Keratinocyte (primary cell): ENCODE results near the gene KHSRP.

Source experiments
- EZH2 ChIP-seq: IDR thresholded peaks from one replicate; pipeline ENCODE4 v1.6.1; 2012; ENCODE audit warnings: inconsistent platforms, mild to moderate bottlenecking, low read length, moderate library complexity
- TF ChIP-seq, protein P1 (sequence below), 3 experiments: IDR thresholded peaks in 1 of 3; conservative IDR thresholded peaks in 1 of 3; optimal IDR thresholded peaks in 1 of 3; 2 replicates in 2 of 3; 3 replicates in 1 of 3; pipeline versions ENCODE3 to v1.5.1; 2011; ENCODE audit warnings: low read length in 3 of 3, mild to moderate bottlenecking in 3 of 3, moderate library complexity in 2 of 3, control low read depth in 1 of 3, inconsistent platforms in 1 of 3; ENCODE audit not compliant: insufficient read depth in 2 of 3; ENCODE audit errors: extremely low read depth in 1 of 3

DNA sequence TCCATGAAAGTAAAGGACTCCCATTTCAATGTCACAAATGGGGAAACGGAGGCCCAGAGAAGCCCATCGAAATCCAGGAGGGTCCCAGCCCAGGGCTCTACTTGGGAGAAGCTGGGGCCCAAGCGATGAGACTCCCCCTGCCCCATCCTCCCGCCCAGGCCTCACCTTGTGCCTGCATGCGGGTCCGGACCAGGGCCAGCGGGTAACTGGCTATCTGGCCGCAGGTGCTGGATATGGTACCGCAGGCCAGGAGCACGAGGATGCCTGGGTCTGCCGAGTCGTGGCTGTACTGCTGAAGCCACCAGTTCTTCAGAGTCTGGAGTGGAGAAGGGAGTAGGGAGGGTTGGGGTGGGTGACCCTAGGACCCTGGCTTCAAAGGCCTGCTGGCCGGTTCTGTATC is 19.4 kb upstream of the KHSRP start:
- TF ChIP-seq, protein P1, sequence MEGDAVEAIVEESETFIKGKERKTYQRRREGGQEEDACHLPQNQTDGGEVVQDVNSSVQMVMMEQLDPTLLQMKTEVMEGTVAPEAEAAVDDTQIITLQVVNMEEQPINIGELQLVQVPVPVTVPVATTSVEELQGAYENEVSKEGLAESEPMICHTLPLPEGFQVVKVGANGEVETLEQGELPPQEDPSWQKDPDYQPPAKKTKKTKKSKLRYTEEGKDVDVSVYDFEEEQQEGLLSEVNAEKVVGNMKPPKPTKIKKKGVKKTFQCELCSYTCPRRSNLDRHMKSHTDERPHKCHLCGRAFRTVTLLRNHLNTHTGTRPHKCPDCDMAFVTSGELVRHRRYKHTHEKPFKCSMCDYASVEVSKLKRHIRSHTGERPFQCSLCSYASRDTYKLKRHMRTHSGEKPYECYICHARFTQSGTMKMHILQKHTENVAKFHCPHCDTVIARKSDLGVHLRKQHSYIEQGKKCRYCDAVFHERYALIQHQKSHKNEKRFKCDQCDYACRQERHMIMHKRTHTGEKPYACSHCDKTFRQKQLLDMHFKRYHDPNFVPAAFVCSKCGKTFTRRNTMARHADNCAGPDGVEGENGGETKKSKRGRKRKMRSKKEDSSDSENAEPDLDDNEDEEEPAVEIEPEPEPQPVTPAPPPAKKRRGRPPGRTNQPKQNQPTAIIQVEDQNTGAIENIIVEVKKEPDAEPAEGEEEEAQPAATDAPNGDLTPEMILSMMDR (optimal IDR thresholded peaks at IDR 0.05 in 1 of 3, IDR thresholded peaks at IDR 0.05 in 1 of 3, conservative IDR thresholded peaks at IDR 0.05 in 1 of 3; ENCODE audit: extremely low read depth in 1 of 3, insufficient read depth in 2 of 3, low read length in 3 of 3), result no peak
- no peak for TF ChIP-seq EZH2
